GM19351 (cell line): ENCODE measurements around the gene ICAM2.

Source experiments
- ATAC-seq: cut with Tn5 transposase; IDR thresholded peaks from one replicate; pipeline ENCODE4 v1.9.1; 2021; ENCODE audit warnings: mild to moderate bottlenecking, moderate library complexity; ENCODE audit not compliant: unreplicated experiment

The ICAM2 gene

GRCh38 chr17:64045176-64045575 is 24.7 kb upstream of the ICAM2 start:
- no peak for ATAC-seq

GRCh38 chr17:64042700-64043485 is 22.5 kb upstream of the ICAM2 start:
- ATAC-seq: no peak

GRCh38 chr17:64041912-64042311 is 21.5 kb upstream of the ICAM2 start:
- no peak for ATAC-seq

- no peak for ATAC-seq
These were observed 19.8 kb upstream of the ICAM2 start for GRCh38 chr17:64040206-64040605.

GRCh38 chr17:64039106-64039400 is 18.6 kb upstream of the ICAM2 start:
- ATAC-seq: no peak

- no peak for ATAC-seq
These were observed 18.1 kb upstream of the ICAM2 start for GRCh38 chr17:64038331-64039105.

GRCh38 chr17:64037802-64038201 is 17.4 kb upstream of the ICAM2 start:
- no peak for ATAC-seq

GRCh38 chr17:64037180-64037579 is 16.7 kb upstream of the ICAM2 start:
- no peak for ATAC-seq

GRCh38 chr17:64036198-64036922 is 15.9 kb upstream of the ICAM2 start:
- no peak for ATAC-seq

- ATAC-seq: no peak
These were observed 11.6 kb upstream of the ICAM2 start for GRCh38 chr17:64032081-64032480.

GRCh38 chr17:64028874-64029464 is 8.5 kb upstream of the ICAM2 start:
- no peak for ATAC-seq

GRCh38 chr17:64025732-64026294 is 5.4 kb upstream of the ICAM2 start:
- peak; percentile 80 for ATAC-seq

GRCh38 chr17:64024781-64025731 is 4.6 kb upstream of the ICAM2 start:
- ATAC-seq: no peak

GRCh38 chr17:64024215-64024654 is 3.8 kb upstream of the ICAM2 start:
- ATAC-seq: no peak

- no peak for ATAC-seq
These were observed 2.2 kb upstream of the ICAM2 start for GRCh38 chr17:64022611-64023063.

GRCh38 chr17:64019551-64019961 is 877 bp downstream of the ICAM2 start:
- peak; percentile 7 for ATAC-seq

- ATAC-seq: no peak
These were observed 3.0 kb downstream of the ICAM2 start for GRCh38 chr17:64017381-64017980.

- no peak for ATAC-seq
These were observed 3.5 kb downstream of the ICAM2 start for GRCh38 chr17:64016974-64017373.

GRCh38 chr17:64016231-64016784 is 4.1 kb downstream of the ICAM2 start:
- no peak for ATAC-seq
